ENCODE data around the gene EXOC3L1. TPM values are rescaled to one million over a fixed set of nuclear protein-coding genes. Genes with fewer than 3 reads are reported as not detected.

EXOC3L1 gene
- total and polyA plus RNA-seq, 2 of the 13 experiments (the other 11 are each of a cell fraction or from before 2014, with no cell fraction given): 0.12 TPM; not detected in 1

DNA sequence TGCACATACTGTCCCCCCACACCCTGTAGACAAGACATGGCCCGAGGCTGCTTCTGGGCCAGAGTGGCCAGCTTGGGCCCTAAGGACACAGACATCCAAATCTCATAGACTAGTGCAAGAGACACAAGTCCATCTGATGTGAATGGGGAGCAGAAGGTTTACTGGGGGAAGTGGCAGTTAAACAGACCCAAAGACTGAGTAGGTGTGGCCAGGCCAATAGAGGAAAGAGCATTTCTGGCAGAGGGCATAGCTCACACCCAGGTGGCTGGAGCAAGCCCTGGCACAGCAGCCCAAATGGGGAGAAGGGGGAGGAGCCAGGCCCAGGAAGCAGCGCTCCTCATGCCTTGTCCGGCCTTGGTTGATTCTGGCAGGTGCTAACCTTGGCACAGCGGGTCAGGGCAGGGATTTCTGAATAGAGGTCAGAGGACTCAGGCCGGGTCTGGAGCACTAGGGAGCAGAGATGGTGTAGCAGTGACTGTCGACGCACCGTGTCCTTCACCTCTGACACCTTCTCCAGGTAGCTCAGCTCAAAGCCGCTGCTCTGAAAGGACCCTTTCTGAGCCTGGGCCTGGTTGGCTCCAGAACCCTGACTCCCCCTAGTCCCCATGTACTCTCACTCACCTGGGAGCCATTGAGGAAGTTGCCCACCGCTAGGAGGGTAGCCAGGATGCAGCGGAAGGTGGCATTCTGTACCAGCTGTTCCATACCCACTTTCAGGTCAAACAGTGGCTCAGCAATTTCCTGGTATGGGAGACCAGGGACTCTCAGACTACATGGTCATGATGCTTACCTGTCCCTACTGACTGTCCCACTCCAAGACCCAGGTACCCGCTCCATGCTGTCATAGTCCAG, 41.1 kb upstream of the EXOC3L1 start:
- ATAC-seq: no peak
- no peak overlapping the region for H3K27ac ChIP-seq (ENCODE audit: extremely low read length, insufficient read depth, low read length)
- peaks cover 13% of the 10 kb centered on the region for H3K4me1 ChIP-seq (ENCODE audit: insufficient read depth, low read length)
- no peak for FAIRE-seq
- H4K20me1 ChIP-seq (ENCODE audit: insufficient read depth, low read length): no peaks in the 10 kb centered on the region; the same call in 1 of the 2 replicates
- peaks cover 17% of the 10 kb centered on the region for H3K79me2 ChIP-seq (ENCODE audit: insufficient read depth, low read length)
- no TSS peak for BruUV-seq (replicated peaks)
- intact Hi-C loops (cut with micrococcal nuclease; ENCODE audit: unreplicated experiment) (no loop called here), in situ Hi-C loops (cut with HindIII; ENCODE audit: extremely low pct_ligation_motif_present, low pct_unique_long_range_greater_than_20kb) (no loop called here)
- CTCF ChIA-PET (ENCODE audit: low intra/inter-chr PET ratio, low total read pairs): no interaction called here
- no peaks in the 10 kb centered on the region for H3K9me3 ChIP-seq (ENCODE audit: low read length)
- peaks cover 0 to 4% of the 10 kb centered on the region in 2 experiments; a peak in 1 of 5 replicates for H3K27me3 ChIP-seq (ENCODE audit: control insufficient read depth in 1 of 2, insufficient read depth in 2 of 2, low read length in 2 of 2)
- no peak overlapping the region for H3K4me2 ChIP-seq (ENCODE audit: low read depth, low read length)
- 96% methylated on average over 12 of the region's 12 CpGs for WGBS (ENCODE audit: low lambda C conversion rate)
- no peak for DNase-seq (ENCODE audit: low spot score)
- POLR2A ChIA-PET: interaction anchor here (4.9 kb wide), 1 partner anchor 16 kb away, joined by 24 read pairs; the partner anchor contains the start of genes FHOD1 and SLC9A5
- H2AFZ ChIP-seq (ENCODE audit: low read length): no peak overlapping the region
- H3K4me3 ChIP-seq (replicated peaks in 1 of 3; ENCODE audit: insufficient read depth in 1 of 3, low read depth in 2 of 3, low read length in 3 of 3): no peak overlapping the region
- peaks cover 37 to 50% of the 10 kb centered on the region in 2 experiments for H3K36me3 ChIP-seq (replicated peaks in 1 of 2; ENCODE audit: control insufficient read depth in 1 of 2, insufficient read depth in 2 of 2, low read length in 2 of 2)
- H3K9ac ChIP-seq (ENCODE audit: insufficient read depth, low read depth, low read length): no peak overlapping the region
- TF ChIP-seq, protein P1, sequence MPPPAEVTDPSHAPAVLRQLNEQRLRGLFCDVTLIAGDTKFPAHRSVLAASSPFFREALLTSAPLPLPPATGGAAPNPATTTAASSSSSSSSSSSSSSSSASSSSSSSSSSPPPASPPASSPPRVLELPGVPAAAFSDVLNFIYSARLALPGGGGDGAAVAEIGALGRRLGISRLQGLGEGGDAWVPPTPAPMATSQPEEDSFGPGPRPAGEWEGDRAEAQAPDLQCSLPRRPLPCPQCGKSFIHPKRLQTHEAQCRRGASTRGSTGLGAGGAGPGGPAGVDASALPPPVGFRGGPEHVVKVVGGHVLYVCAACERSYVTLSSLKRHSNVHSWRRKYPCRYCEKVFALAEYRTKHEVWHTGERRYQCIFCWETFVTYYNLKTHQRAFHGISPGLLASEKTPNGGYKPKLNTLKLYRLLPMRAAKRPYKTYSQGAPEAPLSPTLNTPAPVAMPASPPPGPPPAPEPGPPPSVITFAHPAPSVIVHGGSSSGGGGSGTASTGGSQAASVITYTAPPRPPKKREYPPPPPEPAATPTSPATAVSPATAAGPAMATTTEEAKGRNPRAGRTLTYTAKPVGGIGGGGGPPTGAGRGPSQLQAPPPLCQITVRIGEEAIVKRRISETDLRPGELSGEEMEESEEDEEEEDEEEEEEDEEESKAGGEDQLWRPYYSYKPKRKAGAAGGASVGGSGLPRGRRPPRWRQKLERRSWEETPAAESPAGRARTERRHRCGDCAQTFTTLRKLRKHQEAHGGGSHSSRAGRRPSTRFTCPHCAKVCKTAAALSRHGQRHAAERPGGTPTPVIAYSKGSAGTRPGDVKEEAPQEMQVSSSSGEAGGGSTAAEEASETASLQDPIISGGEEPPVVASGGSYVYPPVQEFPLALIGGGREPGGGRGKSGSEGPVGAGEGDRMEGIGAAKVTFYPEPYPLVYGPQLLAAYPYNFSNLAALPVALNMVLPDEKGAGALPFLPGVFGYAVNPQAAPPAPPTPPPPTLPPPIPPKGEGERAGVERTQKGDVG (CRISPR knock-in tag; IDR thresholded peaks at IDR 0.05; ENCODE audit: borderline replicate concordance): peak; percentile 18; the same call in 1 of the 2 replicates
- TF ChIP-seq, protein P2, sequence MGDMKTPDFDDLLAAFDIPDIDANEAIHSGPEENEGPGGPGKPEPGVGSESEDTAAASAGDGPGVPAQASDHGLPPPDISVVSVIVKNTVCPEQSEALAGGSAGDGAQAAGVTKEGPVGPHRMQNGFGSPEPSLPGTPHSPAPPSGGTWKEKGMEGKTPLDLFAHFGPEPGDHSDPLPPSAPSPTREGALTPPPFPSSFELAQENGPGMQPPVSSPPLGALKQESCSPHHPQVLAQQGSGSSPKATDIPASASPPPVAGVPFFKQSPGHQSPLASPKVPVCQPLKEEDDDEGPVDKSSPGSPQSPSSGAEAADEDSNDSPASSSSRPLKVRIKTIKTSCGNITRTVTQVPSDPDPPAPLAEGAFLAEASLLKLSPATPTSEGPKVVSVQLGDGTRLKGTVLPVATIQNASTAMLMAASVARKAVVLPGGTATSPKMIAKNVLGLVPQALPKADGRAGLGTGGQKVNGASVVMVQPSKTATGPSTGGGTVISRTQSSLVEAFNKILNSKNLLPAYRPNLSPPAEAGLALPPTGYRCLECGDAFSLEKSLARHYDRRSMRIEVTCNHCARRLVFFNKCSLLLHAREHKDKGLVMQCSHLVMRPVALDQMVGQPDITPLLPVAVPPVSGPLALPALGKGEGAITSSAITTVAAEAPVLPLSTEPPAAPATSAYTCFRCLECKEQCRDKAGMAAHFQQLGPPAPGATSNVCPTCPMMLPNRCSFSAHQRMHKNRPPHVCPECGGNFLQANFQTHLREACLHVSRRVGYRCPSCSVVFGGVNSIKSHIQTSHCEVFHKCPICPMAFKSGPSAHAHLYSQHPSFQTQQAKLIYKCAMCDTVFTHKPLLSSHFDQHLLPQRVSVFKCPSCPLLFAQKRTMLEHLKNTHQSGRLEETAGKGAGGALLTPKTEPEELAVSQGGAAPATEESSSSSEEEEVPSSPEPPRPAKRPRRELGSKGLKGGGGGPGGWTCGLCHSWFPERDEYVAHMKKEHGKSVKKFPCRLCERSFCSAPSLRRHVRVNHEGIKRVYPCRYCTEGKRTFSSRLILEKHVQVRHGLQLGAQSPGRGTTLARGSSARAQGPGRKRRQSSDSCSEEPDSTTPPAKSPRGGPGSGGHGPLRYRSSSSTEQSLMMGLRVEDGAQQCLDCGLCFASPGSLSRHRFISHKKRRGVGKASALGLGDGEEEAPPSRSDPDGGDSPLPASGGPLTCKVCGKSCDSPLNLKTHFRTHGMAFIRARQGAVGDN (CRISPR knock-in tag; IDR thresholded peaks at IDR 0.05): peak; percentile 12
- TF ChIP-seq, protein P3, sequence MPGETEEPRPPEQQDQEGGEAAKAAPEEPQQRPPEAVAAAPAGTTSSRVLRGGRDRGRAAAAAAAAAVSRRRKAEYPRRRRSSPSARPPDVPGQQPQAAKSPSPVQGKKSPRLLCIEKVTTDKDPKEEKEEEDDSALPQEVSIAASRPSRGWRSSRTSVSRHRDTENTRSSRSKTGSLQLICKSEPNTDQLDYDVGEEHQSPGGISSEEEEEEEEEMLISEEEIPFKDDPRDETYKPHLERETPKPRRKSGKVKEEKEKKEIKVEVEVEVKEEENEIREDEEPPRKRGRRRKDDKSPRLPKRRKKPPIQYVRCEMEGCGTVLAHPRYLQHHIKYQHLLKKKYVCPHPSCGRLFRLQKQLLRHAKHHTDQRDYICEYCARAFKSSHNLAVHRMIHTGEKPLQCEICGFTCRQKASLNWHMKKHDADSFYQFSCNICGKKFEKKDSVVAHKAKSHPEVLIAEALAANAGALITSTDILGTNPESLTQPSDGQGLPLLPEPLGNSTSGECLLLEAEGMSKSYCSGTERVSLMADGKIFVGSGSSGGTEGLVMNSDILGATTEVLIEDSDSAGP (CRISPR knock-in tag; IDR thresholded peaks at IDR 0.05; ENCODE audit: borderline replicate concordance): no peak
- TF ChIP-seq ZBTB21 (CRISPR knock-in tag; IDR thresholded peaks at IDR 0.05): no peak
- TF ChIP-seq SRSF9 (IDR thresholded peaks at IDR 0.05; ENCODE audit: borderline replicate concordance, insufficient read depth, low read depth, low read length, poor library complexity, severe bottlenecking): no peak
- no peak for TF ChIP-seq FOXP1 (IDR thresholded peaks at IDR 0.05)
- no peak for TF ChIP-seq FOXP1 (CRISPR knock-in tag; IDR thresholded peaks at IDR 0.05)
- 0 out of 2 replicates have a peak, but pooled peaks have one; percentile 36 for TF ChIP-seq ZNF572 (CRISPR knock-in tag; IDR thresholded peaks at IDR 0.05)
- peak; percentile 58; the same call in 1 of the 2 replicates for TF ChIP-seq POLR2G (IDR thresholded peaks at IDR 0.05; ENCODE audit: low read depth, low read length)

Measured in HepG2 (cell line).